SIG-M5 treated with dmso at 0.1 percent for 504 hours (cell line): Measurements from ENCODE around the gene MAB21L2.

Experiments
- DNase-seq: peaks from one replicate; lab custom pipeline; 2025; ENCODE audit not compliant: unreplicated experiment; lab: John Stamatoyannopoulos, UW

MAB21L2 gene

DNA sequence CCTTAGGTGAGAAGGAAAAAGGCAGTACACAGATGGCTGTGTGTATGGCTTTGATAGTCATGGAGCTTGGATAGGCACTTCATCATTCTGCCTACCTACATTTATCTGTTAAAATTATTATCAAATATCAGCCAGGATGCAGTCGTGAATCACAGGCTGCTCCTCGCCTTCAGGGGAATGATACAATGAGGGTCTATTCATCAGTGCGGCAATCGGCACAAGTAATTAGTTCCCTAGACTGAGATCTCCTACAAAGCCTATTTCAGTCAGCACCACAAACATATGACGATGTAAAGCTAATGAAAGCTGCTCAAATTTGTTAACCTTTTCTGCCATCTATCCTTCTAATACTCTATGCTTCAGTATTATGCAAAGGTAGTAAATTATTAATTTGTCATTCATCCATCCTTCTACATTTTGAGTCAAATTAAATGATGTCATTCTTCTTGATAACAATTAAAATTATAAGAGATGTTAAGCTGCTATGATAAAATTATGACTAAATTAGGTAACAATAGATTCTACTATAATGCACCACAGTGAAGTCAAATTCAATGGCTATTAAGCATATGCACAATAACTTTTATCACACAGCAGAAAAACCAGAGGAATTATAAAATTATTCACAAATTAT lies 19.0 kb downstream of the MAB21L2 start:
- no peak for DNase-seq

DNA sequence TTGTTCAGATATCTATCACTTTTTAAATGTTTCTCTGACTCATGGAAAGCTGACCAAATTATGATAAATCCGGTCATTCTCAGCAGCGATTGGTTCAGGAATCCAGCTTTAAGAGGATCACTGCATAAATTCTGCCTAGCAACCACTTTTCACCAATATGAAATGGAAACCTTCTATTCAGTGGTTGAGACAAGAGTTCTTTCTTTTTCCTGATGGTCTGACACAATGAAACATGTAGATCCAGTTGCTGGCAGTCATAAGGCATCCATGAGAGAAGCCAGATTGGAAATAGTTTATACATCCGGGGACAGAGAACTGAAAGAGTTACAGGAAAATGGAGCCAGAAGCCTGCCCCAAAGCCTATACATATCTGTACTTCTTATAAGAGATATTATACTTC lies 27.2 kb downstream of the MAB21L2 start:
- DNase-seq, result no peak

DNA sequence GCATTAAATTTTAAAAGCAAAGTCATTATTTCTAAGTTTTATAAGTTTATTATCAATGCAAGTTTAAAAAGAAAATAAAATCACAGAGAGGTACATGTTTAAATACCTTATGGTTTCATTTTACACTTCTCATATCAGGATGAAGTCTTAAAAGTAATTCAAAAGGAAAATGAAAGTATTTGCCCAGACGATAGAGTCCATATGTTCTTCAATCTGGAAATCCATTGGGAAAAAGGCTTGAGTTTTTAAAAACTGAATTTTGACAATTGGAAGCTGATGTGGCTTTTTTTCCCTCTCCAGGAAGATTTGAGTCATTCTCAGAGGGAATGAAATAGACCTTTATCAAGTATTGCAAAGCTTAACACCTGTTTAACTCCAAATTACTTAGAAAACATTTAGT lies 37.1 kb downstream of the MAB21L2 start:
- no peak for DNase-seq

GRCh38 chr4:150624055-150624454 lies 42.1 kb downstream of the MAB21L2 start:
- no peak for DNase-seq

DNA sequence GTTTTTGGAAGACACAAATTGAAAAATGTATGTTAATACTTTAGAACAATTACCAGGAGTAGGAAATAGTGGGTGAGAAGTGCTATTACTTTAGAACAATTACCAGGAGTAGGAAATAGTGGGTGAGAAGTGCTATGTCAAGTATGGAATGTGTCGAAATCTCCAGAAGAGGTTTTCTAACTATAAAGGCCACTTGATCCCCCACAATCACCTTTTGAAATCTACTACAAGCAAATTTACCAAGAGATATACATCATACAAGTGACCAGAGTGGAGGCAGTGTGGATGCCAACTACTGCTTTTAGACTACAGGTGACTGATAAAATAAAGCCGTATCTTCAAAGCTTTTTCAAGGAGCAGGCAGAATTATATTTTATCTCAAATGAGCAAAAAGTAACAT lies 43.1 kb downstream of the MAB21L2 start:
- DNase-seq, result no peak

DNA sequence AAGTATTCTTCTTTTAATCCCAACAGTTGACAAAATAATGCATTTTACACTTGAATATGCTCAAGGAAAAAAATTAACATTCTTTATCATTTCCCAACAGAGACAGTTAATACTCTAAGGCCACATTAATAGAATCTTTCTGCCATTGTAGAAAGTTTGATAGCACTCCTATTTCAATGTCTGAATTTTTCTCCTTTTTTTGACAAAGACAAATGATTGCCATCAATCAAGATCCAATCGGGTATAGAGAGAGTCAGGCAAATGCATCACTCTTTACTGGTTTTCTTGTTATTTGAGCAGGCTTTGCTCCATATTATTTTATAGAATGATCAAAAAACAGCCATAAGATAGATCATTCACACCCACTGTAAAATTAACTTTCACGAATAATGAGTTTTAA lies 46.1 kb downstream of the MAB21L2 start:
- no peak for DNase-seq

DNA sequence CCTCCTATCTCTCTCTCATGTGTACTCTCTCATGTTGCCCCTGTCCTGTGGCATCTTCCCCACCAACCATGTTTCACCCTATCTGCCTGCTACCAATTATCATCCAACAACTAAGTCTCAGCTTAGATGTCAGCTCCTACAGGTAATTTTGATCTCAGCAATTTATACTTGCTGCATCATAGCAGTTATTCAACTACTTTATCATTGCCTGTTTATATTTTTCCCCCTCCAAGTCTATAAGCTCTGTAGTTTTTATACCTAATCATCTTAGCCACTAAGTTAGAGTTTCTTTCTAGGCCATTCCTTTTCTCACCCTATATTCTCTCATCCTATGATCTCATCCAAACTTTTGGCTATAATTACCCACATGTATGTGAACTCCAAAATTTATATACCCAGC lies 50.7 kb downstream of the MAB21L2 start:
- DNase-seq, result no peak
